ENCODE data around the gene CD27. TPM values are rescaled to one million over a fixed set of nuclear protein-coding genes. Genes with fewer than 3 reads are reported as not detected.

Gene CD27
- total RNA-seq, 1 experiment from 2014 or later: not detected

DNA sequence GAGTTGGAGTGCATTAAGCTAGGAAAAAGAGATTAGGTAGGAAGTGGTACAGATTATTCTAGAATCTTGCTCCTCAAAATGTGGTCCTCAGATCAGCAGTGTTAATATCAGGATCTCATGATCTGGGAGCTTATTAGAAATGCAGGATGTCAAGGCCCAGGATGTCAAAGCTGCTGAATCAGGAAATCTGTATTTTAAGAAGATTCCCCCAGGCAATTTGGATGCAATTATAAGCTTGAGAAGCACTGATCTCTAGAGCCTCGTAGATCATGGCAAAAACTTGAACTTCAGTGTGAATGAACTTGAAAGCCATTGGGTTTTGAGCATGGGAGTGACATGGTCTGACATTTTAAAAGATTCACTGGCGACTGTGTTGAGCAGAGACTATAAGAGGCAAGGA lies 55.7 kb downstream of the CD27 start:
- Histone ChIP-seq H3K79me2 (ENCODE audit: low read length) (peaks cover 73% of the 10 kb centered on the region), H3K27ac (ENCODE audit: low read length) (no peak overlapping the region), H3K9me3 (ENCODE audit: low read length) (no peaks in the 10 kb centered on the region), H3F3A (ENCODE audit: low read length, unreplicated experiment) (no peaks in the 10 kb centered on the region), H3K9ac (ENCODE audit: low read length) (no peak overlapping the region), H3K4me3 (ENCODE audit: low read length) (no peak overlapping the region), H4K20me1 (ENCODE audit: low read length) (no peaks in the 10 kb centered on the region), H2AFZ (ENCODE audit: low read length) (no peak overlapping the region), H3K36me3 (ENCODE audit: low read depth, low read length) (peaks cover 18% of the 10 kb centered on the region), H3K4me1 (ENCODE audit: insufficient read depth, low read length) (peaks cover 4% of the 10 kb centered on the region), H3K4me2 (ENCODE audit: low read length) (no peak overlapping the region), H3K27me3 (ENCODE audit: low read length) (no peaks in the 10 kb centered on the region), H3K9me2 (replicated peaks; ENCODE audit: low read length) (no peaks in the 10 kb centered on the region)
- BruUV-seq (replicated peaks): no TSS peak
- POLR2A ChIA-PET (ENCODE audit: unreplicated experiment): no interaction called here
- TF ChIP-seq CTCF (conservative IDR thresholded peaks at IDR 0.05; ENCODE audit: low read depth, low read length) (no peak), EZH2phosphoT487 (IDR thresholded peaks at IDR 0.05; ENCODE audit: borderline replicate concordance, low read length) (no peak)
- intact Hi-C loops (cut with micrococcal nuclease): no loop called here
- no peak for ATAC-seq
- CTCF ChIA-PET: no interaction called here
- DNase-seq: no peak

Other genes starting within 250 kb of the CD27 start
- gene CD9, start 244.6 kb upstream of the CD27 start, total RNA-seq (2014; rRNA removed): 153 and 174 TPM in 2 replicates
- 18.0 and 18.4 TPM in 2 replicates for gene PLEKHG6, start 134.3 kb upstream of the CD27 start, total RNA-seq (2014; rRNA removed)
- 95.1 and 97.4 TPM in 2 replicates for gene TNFRSF1A, start 102.9 kb upstream of the CD27 start, total RNA-seq (2014; rRNA removed)
- 2.3 and 2.9 TPM in 2 replicates for gene SCNN1A, start 69.4 kb upstream of the CD27 start, total RNA-seq (2014; rRNA removed)
- gene LTBR, start 60.8 kb upstream of the CD27 start, total RNA-seq (2014; rRNA removed): 160 and 163 TPM in 2 replicates
- 0.47 and 1.8 TPM in 2 replicates for gene TAPBPL, start 7.1 kb downstream of the CD27 start, total RNA-seq (2014; rRNA removed)
- gene VAMP1, start 25.7 kb downstream of the CD27 start, total RNA-seq (2014; rRNA removed): 9.3 and 13.9 TPM in 2 replicates
- gene MRPL51, start 48.3 kb downstream of the CD27 start, total RNA-seq (2014; rRNA removed): 135 and 157 TPM in 2 replicates
- 105 TPM in 2 replicates for gene NCAPD2, start 49.1 kb downstream of the CD27 start, total RNA-seq (2014; rRNA removed)
- gene GAPDH, start 89.6 kb downstream of the CD27 start, total RNA-seq (2014; rRNA removed): 6,976 and 7,326 TPM in 2 replicates
- gene IFFO1, start 111.1 kb downstream of the CD27 start, total RNA-seq (2014; rRNA removed): 0.11 and 1.0 TPM in 2 replicates
- 63.3 and 83.8 TPM in 2 replicates for gene NOP2, start 123.3 kb downstream of the CD27 start, total RNA-seq (2014; rRNA removed)
- 216 and 231 TPM in 2 replicates for gene CHD4, start 162.4 kb downstream of the CD27 start, total RNA-seq (2014; rRNA removed)
- 2.3 and 4.3 TPM in 2 replicates for gene LPAR5, start 191.0 kb downstream of the CD27 start, total RNA-seq (2014; rRNA removed)
- 0.77 TPM in 1 of 2 replicates, not detected in the other for gene ACRBP, start 202.5 kb downstream of the CD27 start, total RNA-seq (2014; rRNA removed)
- 17.0 and 23.8 TPM in 2 replicates for gene ING4, start 218.2 kb downstream of the CD27 start, total RNA-seq (2014; rRNA removed)
- gene ZNF384, start 244.4 kb downstream of the CD27 start, total RNA-seq (2014; rRNA removed): 19.6 and 22.3 TPM in 2 replicates

Measured in PC-3 (cell line).